HT-29 (cell line): ENCODE data around the gene CDK11B. TPM values are rescaled to one million over a fixed set of nuclear protein-coding genes. Genes with fewer than 3 reads are reported as not detected.
"Not testable (repeated sequence)": the region's sequence is repeated elsewhere in the genome, so short reads cannot be mapped to it uniquely, and the experiment has no call there.

Experiments used
- DNase-seq: peaks from one replicate; pipeline ENCODE4 v3.0.0-alpha.2; 2015; ENCODE audit warnings: low spot score
- total RNA-seq: library from RNA; depleted of rRNA; stranded (reverse); fragments of >200 nt; shearing (Covaris generic); gene quantifications from 2 replicates; pipeline ENCODE4 v1.2.3, GENCODE V29; 2014

The CDK11B gene
- total RNA-seq, 1 experiment from 2014 or later, result 21.9 TPM

- not testable (repeated sequence) for DNase-seq
Measured at GRCh38 chr1:1662830-1663560, 4.2 kb upstream of the CDK11B start.

- DNase-seq, result not testable (repeated sequence)
Measured at GRCh38 chr1:1662392-1662791, 3.6 kb upstream of the CDK11B start.

DNA sequence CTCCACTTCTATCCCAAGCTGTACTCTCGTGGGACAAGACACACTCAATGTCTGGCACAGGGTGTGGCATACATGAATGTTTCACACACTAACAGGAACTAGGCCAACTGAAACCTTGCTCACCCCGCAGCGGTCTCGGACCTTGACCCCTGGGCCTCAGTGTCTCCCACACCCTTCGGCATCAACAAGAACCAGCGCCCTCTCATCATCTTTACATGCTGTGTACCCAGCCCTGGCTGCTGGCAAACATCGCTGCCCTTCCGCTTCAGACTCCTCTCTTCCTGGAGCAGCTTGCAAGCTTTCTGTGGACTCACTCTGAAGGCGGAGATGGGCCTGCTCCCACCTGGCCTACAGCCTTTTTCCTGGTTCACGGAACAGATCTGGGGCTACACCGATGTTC, 10.5 kb downstream of the CDK11B start:
- DNase-seq, result not testable (repeated sequence)

- not testable (repeated sequence) for DNase-seq
Measured at GRCh38 chr1:1647567-1648241, 11.1 kb downstream of the CDK11B start.

- DNase-seq, result not testable (repeated sequence)
Measured at GRCh38 chr1:1646326-1646725, 12.5 kb downstream of the CDK11B start.

DNA sequence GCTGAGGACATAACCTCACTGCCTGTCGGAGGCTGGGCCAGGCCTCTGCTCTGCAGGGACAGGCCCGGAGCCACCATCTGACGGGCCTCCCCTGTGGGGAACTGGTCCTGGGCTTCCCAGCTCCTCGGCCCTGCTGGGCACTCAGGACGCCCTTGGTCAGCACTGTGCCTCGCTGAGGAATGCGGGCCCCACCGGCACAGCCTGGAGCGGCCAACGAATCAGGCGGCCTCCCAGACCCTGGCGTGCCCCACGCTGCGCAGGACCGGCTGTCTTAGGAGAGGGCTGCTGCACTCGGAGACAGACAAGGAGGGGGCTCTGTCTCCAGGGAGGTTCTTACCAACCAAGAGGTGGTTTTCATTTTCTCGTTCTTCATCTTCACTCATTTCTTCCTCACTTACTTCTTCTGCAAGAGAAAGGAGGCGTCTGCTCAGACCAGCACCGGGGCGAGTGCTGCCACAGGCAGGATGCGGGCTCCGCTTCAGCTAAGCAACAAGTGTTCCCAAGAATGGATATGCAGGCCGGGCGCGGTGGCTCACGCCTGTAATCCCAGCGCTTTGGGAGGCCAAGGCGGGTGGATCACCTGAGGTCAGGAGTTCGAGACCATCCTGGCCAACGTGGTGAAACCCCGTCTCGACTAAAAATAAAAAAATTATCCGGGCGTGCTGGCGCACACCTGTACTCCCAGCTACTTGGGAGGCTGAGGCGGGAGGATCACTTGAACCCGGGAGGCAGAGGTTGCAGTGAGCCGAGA, 17.9 kb downstream of the CDK11B start:
- DNase-seq, result not testable (repeated sequence)

DNA sequence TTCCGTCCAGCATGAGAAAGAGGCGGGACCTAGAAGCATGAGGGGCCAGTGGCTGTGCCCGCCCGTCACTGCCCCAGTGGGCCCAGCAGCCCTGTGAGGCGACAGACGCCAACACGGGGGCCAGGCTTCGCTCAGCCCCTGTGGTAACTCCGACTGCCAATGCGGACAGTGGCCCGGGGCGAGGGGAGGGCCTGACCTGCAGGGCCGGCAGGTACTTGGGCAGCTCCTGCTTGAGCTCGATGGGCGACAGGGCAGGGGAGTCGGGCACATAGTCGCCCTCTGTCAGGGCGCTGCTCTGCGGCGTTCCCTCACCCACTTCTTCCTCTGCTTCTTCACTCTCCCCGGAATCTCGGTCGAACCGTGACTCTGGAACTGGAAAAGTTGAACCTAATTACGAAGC, 18.7 kb downstream of the CDK11B start:
- not testable (repeated sequence) for DNase-seq

DNA sequence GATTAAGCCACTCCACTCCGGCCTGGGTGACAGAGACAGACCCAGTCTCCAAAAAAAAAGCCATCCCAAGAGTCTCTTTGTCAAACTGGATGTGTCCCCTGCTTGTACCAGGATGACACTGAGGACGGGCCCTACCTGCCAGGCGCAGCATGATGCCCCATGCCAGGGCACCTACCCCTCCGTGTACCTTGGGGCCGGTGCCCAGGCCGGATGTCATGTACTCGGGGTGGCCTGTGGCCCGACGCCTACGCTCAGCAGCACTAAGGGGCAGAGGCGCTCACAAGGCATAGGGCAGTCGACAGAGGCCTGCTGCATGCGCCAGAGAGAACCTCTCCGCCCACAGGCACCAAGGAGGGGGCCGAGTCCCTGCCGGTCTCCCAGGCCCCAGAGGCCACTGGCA, 19.4 kb downstream of the CDK11B start:
- DNase-seq, result not testable (repeated sequence)

DNA sequence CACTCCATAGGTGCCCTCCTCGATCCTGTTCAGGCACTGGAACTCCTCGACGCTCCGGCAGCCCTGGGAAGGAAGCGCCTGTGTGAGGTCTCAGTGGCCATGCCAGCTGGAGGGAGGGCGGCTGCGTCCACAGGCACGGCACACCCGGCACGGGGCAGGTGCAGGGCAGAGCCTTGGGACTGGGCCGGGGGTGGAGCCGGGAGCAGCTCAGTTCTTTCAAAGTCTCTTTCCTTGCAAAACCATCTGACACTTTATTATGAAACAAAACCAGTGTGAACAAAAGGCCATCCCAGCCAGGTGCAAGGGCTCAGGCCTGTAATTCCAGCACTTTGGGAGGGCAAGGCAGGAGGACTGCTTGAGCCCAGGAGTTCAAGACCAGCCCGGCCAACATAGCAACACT, 20.3 kb downstream of the CDK11B start:
- DNase-seq, result peak; percentile 75

DNA sequence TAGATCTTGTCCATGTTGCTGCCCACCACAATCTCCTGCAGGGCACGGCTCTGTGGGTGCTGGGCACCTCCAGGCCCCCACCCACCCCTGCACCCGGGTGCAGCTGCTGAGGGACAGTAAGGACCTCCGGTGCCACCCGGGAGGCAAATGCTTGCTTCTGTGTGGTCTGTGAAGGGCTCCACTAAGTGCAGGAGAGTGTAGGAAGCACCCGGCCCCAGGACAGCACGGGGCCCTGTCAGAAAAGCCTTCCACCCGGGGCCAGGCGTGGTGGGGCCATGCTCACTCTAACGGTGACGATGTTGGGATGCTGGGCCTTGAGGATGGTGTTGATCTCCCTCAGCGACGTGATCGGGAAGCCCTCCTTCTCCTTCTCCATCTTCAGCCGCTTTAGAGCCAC, 21.3 kb downstream of the CDK11B start:
- not testable (repeated sequence) for DNase-seq

DNA sequence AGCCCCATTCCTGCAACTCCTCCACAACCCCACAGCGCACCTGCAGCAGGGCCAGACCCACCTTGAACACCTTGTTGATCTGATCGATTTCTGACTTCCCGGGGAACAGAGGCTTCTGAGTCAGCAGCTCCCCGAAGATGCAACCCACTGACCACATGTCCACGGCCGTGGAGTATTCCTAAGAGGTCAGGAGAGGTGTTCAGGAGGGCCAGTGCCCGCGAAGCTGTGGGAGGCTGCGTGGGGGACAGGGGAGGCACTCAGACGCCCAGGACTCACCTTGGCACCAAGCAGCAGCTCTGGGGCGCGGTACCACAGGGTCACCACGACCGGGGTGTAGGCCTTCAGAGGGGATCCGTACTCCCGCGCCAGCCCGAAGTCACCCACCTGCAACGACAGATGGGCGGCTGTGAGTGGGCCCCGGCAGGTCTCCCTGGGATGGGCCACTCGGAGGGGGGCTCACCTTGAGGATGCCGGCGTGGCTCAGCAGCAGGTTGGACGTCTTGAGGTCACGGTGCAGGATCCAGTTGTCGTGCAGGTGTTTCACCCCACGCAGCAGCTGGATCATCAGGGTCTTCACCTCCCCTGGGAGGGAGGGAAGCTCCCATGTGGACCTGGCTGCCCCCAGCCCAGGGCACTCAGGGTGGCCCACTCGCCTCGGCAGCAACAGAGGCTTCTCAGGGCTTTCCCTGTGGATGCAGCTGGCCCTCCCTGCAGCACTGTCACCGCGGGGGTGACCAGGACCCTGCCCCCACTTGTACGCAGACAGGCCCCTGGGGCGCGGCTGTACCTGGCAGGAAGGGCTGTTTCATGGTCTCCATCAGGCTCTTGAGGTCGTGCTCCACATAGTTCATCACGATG, 22.0 kb downstream of the CDK11B start:
- not testable (repeated sequence) for DNase-seq

GRCh38 chr1:1634613-1635012, 24.2 kb downstream of the CDK11B start:
- DNase-seq, result not testable (repeated sequence)

- DNase-seq, result not testable (repeated sequence)
Measured at GRCh38 chr1:1633409-1633808, 25.4 kb downstream of the CDK11B start.

- no peak for DNase-seq
Measured at GRCh38 chr1:1631782-1632420, 26.9 kb downstream of the CDK11B start, which contains the start of gene MMP23B. Gene MMP23B (plus strand): TSS chr1:1632173. CDS start chr1:1632219, 46 bp downstream.

DNA sequence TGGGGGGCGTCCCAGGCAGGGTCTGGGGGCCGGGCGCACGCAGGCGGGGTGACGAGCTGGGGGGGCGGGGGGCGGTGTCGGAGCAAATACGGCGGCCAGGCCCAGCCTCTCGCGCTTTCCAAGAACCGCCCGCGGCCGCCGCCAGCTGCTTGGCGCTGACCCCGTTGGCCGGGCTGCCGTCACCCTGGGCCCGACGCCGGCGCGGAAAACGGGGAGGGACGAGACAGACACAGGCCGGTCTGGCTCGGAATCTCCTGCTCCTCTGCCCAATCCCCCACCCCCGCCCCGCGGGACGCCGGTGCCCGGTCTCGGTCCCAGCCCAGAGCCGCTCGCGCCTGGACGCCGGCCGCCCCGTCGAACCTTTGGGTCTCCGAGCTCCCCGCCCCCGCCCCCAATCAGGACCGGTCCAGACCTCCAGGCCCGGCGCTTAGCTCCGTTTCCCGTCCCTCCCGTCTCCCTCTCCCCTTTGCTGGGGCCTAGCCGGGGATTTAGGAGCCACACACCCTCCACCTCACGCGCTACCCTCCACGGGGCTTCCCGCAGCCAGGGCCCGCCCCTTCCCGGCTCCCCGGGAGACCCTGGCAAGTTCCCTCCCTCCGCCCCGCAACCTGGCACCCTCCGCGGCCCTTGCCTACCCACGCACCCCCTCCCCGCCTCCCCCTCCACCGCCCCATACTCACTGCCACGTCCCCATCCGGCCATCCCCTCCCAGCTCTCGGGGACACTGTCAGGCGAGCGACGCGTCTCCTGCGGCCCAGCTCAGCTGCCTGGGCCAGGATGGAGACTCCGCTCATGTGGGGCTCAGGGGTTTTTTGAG, 27.6 kb downstream of the CDK11B start:
- DNase-seq, result no peak

DNA sequence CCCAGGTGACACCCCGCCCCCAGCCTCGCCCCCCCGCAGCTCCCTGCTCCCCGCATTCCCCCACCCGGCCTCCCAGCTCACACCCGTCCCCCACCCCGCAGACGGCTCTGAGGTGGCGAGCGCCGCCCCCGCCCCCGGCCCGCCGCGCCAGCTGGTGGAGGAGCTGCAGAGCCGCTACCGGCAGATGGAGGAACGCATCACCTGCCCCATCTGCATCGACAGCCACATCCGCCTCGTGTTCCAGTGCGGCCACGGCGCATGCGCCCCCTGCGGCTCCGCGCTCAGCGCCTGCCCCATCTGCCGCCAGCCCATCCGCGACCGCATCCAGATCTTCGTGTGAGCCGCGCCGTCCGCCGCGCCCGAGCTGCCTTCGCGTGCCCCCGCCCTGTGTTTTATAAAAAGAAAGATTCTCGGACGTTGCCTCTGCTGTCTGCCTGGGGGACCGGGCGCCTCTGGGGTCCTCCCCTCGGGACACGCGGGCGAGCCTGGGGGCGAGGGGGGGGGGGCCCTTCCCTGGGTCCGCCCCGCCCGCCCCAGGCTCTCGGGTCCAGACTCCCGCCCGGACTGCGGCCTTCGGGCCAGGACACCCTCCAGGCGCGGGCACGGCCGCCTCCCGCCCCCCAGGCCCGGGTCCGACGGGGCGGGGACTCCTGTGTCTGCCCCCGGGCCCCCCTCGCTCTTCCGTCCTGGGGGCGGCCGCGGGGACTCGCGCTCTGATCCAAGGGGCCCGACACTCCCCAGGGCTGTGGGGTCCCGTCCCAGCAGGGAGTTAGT, 28.4 kb downstream of the CDK11B start:
- DNase-seq, result no peak

DNA sequence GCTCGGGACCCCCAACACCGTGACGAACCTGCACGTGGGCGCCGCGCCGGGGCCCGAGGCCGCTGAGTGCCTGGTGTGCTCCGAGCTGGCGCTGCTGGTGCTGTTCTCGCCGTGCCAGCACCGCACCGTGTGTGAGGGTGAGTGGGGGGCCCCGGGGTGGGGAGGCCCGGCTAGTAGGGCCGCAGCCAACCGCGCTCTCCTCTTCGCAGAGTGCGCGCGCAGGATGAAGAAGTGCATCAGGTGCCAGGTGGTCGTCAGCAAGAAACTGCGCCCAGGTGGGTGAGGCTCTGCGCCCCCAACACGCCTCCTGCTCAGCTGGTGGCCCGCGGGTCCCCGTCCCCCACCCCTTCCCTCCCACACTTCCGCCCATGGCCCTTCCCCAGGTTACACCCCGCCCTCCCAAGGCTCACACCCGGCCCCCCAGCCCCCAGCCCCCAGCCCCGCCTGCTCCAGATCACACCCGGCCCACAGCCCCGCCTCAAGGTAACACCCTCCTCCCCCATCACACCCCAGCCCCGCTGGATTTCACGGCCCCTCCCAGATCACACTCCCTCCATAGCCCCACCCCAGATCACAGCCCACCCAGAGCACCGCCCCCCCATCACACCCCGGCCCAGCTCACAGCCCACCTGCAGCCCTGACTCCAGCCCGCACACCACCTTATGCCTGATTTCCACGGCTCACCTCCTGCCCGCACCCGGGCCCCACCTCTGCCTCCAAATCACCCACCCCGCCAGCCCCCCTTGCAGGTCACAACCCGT, 29.2 kb downstream of the CDK11B start:
- DNase-seq, result no peak

DNA sequence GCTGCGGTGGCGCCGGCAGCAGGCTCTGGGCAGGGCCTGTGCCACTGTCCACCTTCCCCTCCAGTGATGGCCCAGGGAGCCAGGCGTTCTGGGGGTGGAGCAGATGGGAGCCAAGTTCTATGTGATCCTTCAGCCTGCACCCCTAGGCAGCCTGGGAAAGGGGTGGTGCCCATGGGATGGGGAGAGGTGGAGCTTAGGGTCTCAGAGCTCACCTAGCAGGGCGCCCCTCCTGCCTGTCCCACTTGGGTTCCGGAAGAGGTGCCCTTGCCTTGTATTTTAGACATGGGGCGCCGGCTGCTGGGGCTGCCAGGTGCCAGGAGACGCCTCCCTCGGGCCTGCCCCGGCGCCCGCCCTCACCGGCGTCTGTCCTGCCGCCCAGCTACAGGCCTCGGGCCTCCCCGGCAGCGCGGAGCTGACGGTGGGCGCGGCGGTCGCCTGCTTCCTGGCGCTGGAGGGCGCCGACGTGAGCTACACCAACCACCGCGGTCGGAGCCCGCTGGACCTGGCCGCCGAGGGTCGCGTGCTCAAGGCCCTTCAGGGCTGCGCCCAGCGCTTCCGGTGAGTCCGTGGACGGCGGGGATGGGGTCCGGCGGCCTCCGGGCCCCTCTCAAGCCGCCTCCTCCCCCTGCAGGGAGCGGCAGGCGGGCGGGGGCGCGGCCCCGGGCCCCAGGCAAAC, 29.9 kb downstream of the CDK11B start:
- peak; percentile 36 for DNase-seq
